Neutrophil (primary cell): Measurements from ENCODE around the gene TP73.

Experiments used
- H3K27ac ChIP-seq: fragments of 200-600 bp; sonication (generic); 2 replicates; pipeline ENCODE4 v1.5.1; 2016; ENCODE audit warnings: mild to moderate bottlenecking, moderate library complexity
- H3K27me3 ChIP-seq: fragments of 200-600 bp; sonication (generic); 2 replicates; pipeline ENCODE4 v1.6.0; 2016; ENCODE audit warnings: mild to moderate bottlenecking
- H3K36me3 ChIP-seq: fragments of 200-600 bp; sonication (generic); 2 replicates; pipeline ENCODE4 v1.5.1; 2017
- H3K4me1 ChIP-seq, 2 experiments: fragments of 200-600 bp in 1 of 2; sonication (generic) in 1 of 2; 1 replicate in 1 of 2; 2 replicates in 1 of 2; pipeline versions ENCODE4 v1.5.1 to v1.6.1; 2013 to 2016; ENCODE audit warnings: low read depth in 1 of 2, low read length in 1 of 2, mild to moderate bottlenecking in 1 of 2, moderate library complexity in 1 of 2; ENCODE audit not compliant: control insufficient read depth in 1 of 2, insufficient read depth in 1 of 2
- H3K4me3 ChIP-seq, 2 experiments: fragments of 200-600 bp in 1 of 2; sonication (generic) in 1 of 2; 1 replicate in 1 of 2; 2 replicates in 1 of 2; pipeline ENCODE4 v1.5.1; 2013 to 2016; ENCODE audit warnings: low read depth in 1 of 2, low read length in 1 of 2, mild to moderate bottlenecking in 1 of 2, moderate library complexity in 1 of 2
- H3K9me3 ChIP-seq: fragments of 200-600 bp; sonication (generic); 2 replicates; pipeline ENCODE4 v1.5.1; 2016
- CTCF ChIP-seq: fragments of 200-600 bp; sonication (generic); IDR thresholded peaks from 2 replicates; pipeline ENCODE4 v1.5.1; 2016; ENCODE audit warnings: antibody characterized with exemption

Gene TP73

DNA sequence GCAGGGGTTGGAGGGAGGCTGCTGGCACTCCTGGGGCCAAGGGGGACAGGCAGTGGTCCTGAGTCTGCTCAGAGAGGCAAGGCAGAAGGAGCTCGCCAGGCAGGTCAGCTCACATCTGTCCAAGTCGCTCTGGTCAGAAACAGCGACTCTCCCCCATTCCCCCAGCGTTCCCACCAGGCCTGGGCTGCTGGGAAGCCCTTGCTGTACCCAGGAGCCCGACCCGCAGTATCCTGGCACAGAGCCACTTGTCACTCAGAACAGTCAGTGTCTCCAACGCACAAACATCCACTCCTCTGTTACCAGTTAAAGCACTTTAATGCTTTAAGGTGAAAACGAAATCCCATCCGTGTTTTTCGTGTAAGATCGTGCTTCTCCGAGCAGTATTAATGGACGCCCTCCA lies 83.4 kb downstream of the TP73 start:
- Histone ChIP-seq H3K9me3 (no peaks in the 10 kb centered on the region), H3K4me1 (no peaks in the 10 kb centered on the region), H3K36me3 (peaks cover 24% of the 10 kb centered on the region), H3K27me3 (peaks cover 25% of the 10 kb centered on the region), H3K27ac (no peak overlapping the region), H3K4me3 (no peak overlapping the region)
- TF ChIP-seq CTCF, result no peak

DNA sequence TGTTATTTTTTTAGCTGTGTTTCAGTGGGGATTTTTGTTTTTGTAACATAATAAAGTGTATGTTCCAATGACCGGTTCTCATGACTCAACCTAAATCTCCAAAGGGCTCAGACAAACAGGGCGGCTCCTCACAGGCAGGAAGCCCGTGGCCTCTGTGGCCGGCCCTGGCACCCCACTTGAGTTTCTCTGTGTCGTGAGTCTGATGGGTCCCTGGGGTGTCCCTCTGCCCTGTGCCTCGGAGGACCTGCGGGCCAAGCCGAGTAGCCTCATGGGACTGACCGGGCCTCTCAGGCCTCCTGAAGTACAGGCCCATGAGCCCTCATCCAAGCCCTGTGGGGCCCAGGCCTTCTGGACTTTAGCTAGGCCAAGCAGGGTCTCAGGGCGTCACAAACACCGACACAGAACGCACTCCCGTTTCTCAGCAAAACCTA lies 83.8 kb downstream of the TP73 start:
- H3K4me1 ChIP-seq, result no peaks in the 10 kb centered on the region
- H3K9me3 ChIP-seq, result no peaks in the 10 kb centered on the region
- H3K36me3 ChIP-seq, result peaks cover 24% of the 10 kb centered on the region
- H3K4me3 ChIP-seq, result no peak overlapping the region
- no peak overlapping the region for H3K27ac ChIP-seq
- peaks cover 22% of the 10 kb centered on the region for H3K27me3 ChIP-seq
- TF ChIP-seq CTCF, result no peak

DNA sequence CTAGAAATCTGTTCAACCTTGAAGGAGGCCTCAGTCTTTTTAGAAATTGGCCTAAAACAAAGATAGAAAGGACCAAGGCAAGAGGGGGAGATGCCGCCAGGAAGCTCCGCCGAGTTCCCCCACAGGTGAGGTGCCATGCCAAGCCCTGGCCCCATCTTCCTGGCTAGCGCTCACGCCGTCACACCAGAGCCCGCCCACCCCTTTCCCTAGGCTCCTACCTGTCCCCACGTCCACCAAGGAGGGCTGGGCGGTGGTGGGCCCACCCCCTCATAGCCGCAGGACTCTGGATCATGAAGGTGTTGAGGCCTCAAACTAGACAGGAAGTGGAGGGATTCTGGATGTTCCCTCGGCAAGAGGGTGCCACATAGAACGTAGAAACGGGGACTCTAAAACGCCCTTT lies 84.4 kb downstream of the TP73 start:
- TF ChIP-seq CTCF, result no peak
- no peak overlapping the region for H3K27ac ChIP-seq
- peaks cover 27% of the 10 kb centered on the region for H3K36me3 ChIP-seq
- H3K9me3 ChIP-seq, result no peaks in the 10 kb centered on the region
- H3K4me3 ChIP-seq, result no peak overlapping the region
- H3K27me3 ChIP-seq, result peaks cover 16% of the 10 kb centered on the region
- no peaks in the 10 kb centered on the region for H3K4me1 ChIP-seq

DNA sequence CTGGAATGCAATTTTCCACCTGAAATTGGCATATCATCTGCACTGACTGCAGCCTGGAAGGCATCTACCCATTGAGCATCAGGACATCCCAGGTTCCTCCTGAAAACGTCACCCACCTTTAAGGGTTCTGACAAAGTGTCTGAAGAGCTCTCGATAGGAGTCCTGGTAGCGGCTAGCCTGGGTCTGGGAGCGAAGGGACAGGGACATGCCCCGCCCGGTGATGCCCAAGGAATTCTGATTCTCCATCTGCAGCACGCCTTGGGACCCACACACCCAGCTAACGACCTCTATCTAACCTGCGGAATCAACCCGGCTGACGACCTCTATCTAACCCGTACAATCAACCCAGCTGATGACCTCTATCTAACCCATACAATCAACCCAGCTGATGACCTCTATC lies 86.6 kb downstream of the TP73 start:
- H3K36me3 ChIP-seq, result peaks cover 38% of the 10 kb centered on the region
- no peaks in the 10 kb centered on the region for H3K9me3 ChIP-seq
- TF ChIP-seq CTCF, result no peak
- no peak overlapping the region for H3K4me3 ChIP-seq
- no peak overlapping the region for H3K27ac ChIP-seq
- H3K27me3 ChIP-seq, result no peaks in the 10 kb centered on the region
- peaks cover 4 to 7% of the 10 kb centered on the region in 2 experiments for H3K4me1 ChIP-seq

- no peaks in the 10 kb centered on the region for H3K9me3 ChIP-seq
- H3K4me3 ChIP-seq, result no peak overlapping the region
- H3K27me3 ChIP-seq, result no peaks in the 10 kb centered on the region
- TF ChIP-seq CTCF, result no peak
- H3K27ac ChIP-seq, result no peak overlapping the region
- H3K36me3 ChIP-seq, result peaks cover 37% of the 10 kb centered on the region
- H3K4me1 ChIP-seq, result peaks cover 4 to 7% of the 10 kb centered on the region in 2 experiments
Measured at GRCh38 chr1:3740042-3740441, 87.7 kb downstream of the TP73 start.

GRCh38 chr1:3740752-3741151 lies 88.4 kb downstream of the TP73 start:
- TF ChIP-seq CTCF, result no peak
- peaks cover 30% of the 10 kb centered on the region for H3K36me3 ChIP-seq
- H3K27ac ChIP-seq, result no peak overlapping the region
- peaks cover 4 to 7% of the 10 kb centered on the region in 2 experiments for H3K4me1 ChIP-seq
- no peaks in the 10 kb centered on the region for H3K9me3 ChIP-seq
- H3K27me3 ChIP-seq, result peaks cover 3% of the 10 kb centered on the region
- no peak overlapping the region for H3K4me3 ChIP-seq
